IMR-90 (cell line): ENCODE results near the gene PLBD2. TPM values are rescaled to one million over a fixed set of nuclear protein-coding genes. Genes with fewer than 3 reads are reported as not detected.
A peak's percentile ranks its signal among the peaks of the same experiment; 100 is the strongest.

Experiments
- ATAC-seq: fragments of 200-7000 bp; cut with Tn5 transposase; 2 replicates; pipeline ENCODE4 v1.9.1; 2020; ENCODE audit warnings: low read depth, mild to moderate bottlenecking, moderate library complexity
- BruUV-seq: library from RNA; stranded (reverse); fragments of 400-500 nt; replicated peaks from 2 replicates; lab custom pipeline; 2021; lab: Mats Ljungman, UMichigan
- CTCF ChIA-PET: fragments of 300-600 bp; formaldehyde crosslinking; extraction: SDS; loops from one replicate; lab custom pipeline; 2021; ENCODE audit warnings: antibody characterized with exemption; lab: Yijun Ruan, JAX
- POLR2A ChIA-PET: fragments of 300-600 bp; sonication (Branson Sonifier 250); formaldehyde crosslinking; loops from one replicate; lab custom pipeline; 2022; ENCODE audit warnings: antibody characterized with exemption; ENCODE audit not compliant: unreplicated experiment; lab: Charles Lee
- DNase-seq: peaks from one replicate; pipeline ENCODE4 v3.0.0; 2013
- H2AFZ ChIP-seq: replicated peaks from 2 replicates; pipeline ENCODE3; 2013; ENCODE audit warnings: low read length, mild to moderate bottlenecking; ENCODE audit not compliant: poor library complexity
- H2AK5ac ChIP-seq: 2 replicates; pipeline ENCODE4 v1.6.1; 2013; ENCODE audit warnings: low read depth, low read length, inconsistent platforms
- H2AK9ac ChIP-seq: replicated peaks from 2 replicates; pipeline ENCODE3; 2013; ENCODE audit warnings: mild to moderate bottlenecking, low read depth, low read length, moderate library complexity; ENCODE audit not compliant: poor library complexity
- H2BK120ac ChIP-seq: 2 replicates; pipeline ENCODE4 v1.6.1; 2013; ENCODE audit warnings: low read depth, low read length, inconsistent platforms
- H2BK15ac ChIP-seq: 3 replicates; pipeline ENCODE4 v1.6.1; 2013; ENCODE audit warnings: low read depth, low read length, inconsistent platforms
- H2BK20ac ChIP-seq: 2 replicates; pipeline ENCODE4 v1.6.1; 2013; ENCODE audit warnings: low read depth, mild to moderate bottlenecking, inconsistent platforms, low read length, moderate library complexity
- H2BK5ac ChIP-seq: 2 replicates; pipeline ENCODE4 v1.6.1; 2013; ENCODE audit warnings: mild to moderate bottlenecking, low read depth, low read length, inconsistent platforms; ENCODE audit not compliant: poor library complexity, severe bottlenecking
- H3K14ac ChIP-seq: replicated peaks from 2 replicates; pipeline ENCODE4 v1.6.1; 2013; ENCODE audit warnings: low read depth, low read length, inconsistent platforms
- H3K18ac ChIP-seq: 2 replicates; pipeline ENCODE4 v1.6.1; 2013; ENCODE audit warnings: low read depth, low read length, control low read depth
- H3K23ac ChIP-seq: 2 replicates; pipeline ENCODE4 v1.6.1; 2013; ENCODE audit warnings: low read depth, low read length, inconsistent platforms
- H3K27ac ChIP-seq: 2 replicates; pipeline ENCODE4 v1.5.1; 2013; ENCODE audit warnings: mild to moderate bottlenecking, control low read depth, low read length; ENCODE audit not compliant: insufficient read depth
- H3K27me3 ChIP-seq: 2 replicates; pipeline ENCODE4 v1.6.1; 2013; ENCODE audit warnings: low read length; ENCODE audit not compliant: control insufficient read depth, insufficient read depth
- H3K36me3 ChIP-seq: 2 replicates; pipeline ENCODE4 v1.6.1; 2013; ENCODE audit warnings: low read length, mixed read lengths; ENCODE audit not compliant: control insufficient read depth, insufficient read depth
- H3K4ac ChIP-seq: 2 replicates; pipeline ENCODE4 v1.6.1; 2013; ENCODE audit warnings: low read depth, low read length, inconsistent platforms
- H3K4me1 ChIP-seq: 2 replicates; pipeline ENCODE4 v1.6.1; 2013; ENCODE audit warnings: low read length, mixed read lengths; ENCODE audit not compliant: control insufficient read depth, insufficient read depth
- H3K4me2 ChIP-seq: 2 replicates; pipeline ENCODE4 v1.6.1; 2013; ENCODE audit warnings: low read depth, mild to moderate bottlenecking, control low read depth, low read length, moderate library complexity
- H3K4me3 ChIP-seq: 2 replicates; pipeline ENCODE4 v1.5.1; 2013; ENCODE audit warnings: low read depth, mild to moderate bottlenecking, control low read depth, low read length, moderate library complexity; ENCODE audit not compliant: insufficient read depth
- H3K56ac ChIP-seq: 2 replicates; pipeline ENCODE4 v1.6.1; 2013; ENCODE audit warnings: low read length, inconsistent platforms; ENCODE audit not compliant: insufficient read depth; ENCODE audit errors: extremely low read depth
- H3K79me1 ChIP-seq, 2 experiments: 2 replicates each; pipeline ENCODE4 v1.6.1; 2013; ENCODE audit warnings: low read length in 2 of 2, inconsistent platforms in 1 of 2, low read depth in 1 of 2
- H3K9ac ChIP-seq: 2 replicates; pipeline ENCODE4 v1.6.1; 2013; ENCODE audit warnings: low read depth, low read length, control low read depth
- H3K9me1 ChIP-seq: 2 replicates; pipeline ENCODE4 v1.6.1; 2013; ENCODE audit warnings: low read length, inconsistent platforms; ENCODE audit not compliant: insufficient read depth
- H3K9me3 ChIP-seq: 2 replicates; pipeline ENCODE4 v1.6.1; 2013; ENCODE audit warnings: low read length; ENCODE audit not compliant: control insufficient read depth, insufficient read depth
- H4K20me1 ChIP-seq: 2 replicates; pipeline ENCODE4 v1.6.1; 2013; ENCODE audit warnings: low read length, inconsistent platforms; ENCODE audit not compliant: insufficient read depth
- H4K5ac ChIP-seq: 2 replicates; pipeline ENCODE4 v1.6.1; 2013; ENCODE audit warnings: mild to moderate bottlenecking, low read depth, low read length, control low read depth
- H4K8ac ChIP-seq, 2 experiments: 2 replicates each; pipeline ENCODE4 v1.6.1; 2013; ENCODE audit warnings: low read depth in 2 of 2, low read length in 2 of 2, control low read depth in 1 of 2, inconsistent platforms in 1 of 2
- H4K91ac ChIP-seq: 2 replicates; pipeline ENCODE4 v1.6.1; 2013; ENCODE audit warnings: low read depth, low read length, inconsistent platforms; ENCODE audit not compliant: insufficient read depth
- BHLHE40 ChIP-seq: fragments of 150-350 bp; IDR thresholded peaks from 2 replicates; pipeline ENCODE4 v1.6.1; 2016; ENCODE audit warnings: mild to moderate bottlenecking, low read depth, low read length
- CTCF ChIP-seq: conservative IDR thresholded peaks from 2 replicates; pipeline ENCODE4 v1.5.1; 2012; ENCODE audit warnings: mild to moderate bottlenecking, low read depth, low read length, improper control_type of control experiment
- FOS ChIP-seq: fragments of 150-350 bp; IDR thresholded peaks from 2 replicates; pipeline ENCODE4 v1.6.1; 2016; ENCODE audit warnings: low read depth, low read length
- MAFK ChIP-seq: IDR thresholded peaks from 2 replicates; pipeline ENCODE4 v1.6.1; 2012; ENCODE audit warnings: low read depth, low read length, improper control_type of control experiment
- MAZ ChIP-seq: IDR thresholded peaks from 2 replicates; pipeline ENCODE4 v1.6.1; 2012; ENCODE audit warnings: low read depth, mild to moderate bottlenecking, low read length, improper control_type of control experiment, moderate library complexity, borderline replicate concordance
- MXI1 ChIP-seq: IDR thresholded peaks from 2 replicates; pipeline ENCODE4 v1.6.1; 2012; ENCODE audit warnings: low read depth, mild to moderate bottlenecking, low read length, moderate library complexity, borderline replicate concordance
- NFE2L2 ChIP-seq: fragments of 150-350 bp; IDR thresholded peaks from 2 replicates; pipeline ENCODE4 v1.6.1; 2016; ENCODE audit warnings: low read depth, mild to moderate bottlenecking, low read length
- POLR2A ChIP-seq: IDR thresholded peaks from 2 replicates; pipeline ENCODE4 v1.6.1; 2012; ENCODE audit warnings: mild to moderate bottlenecking, low read depth, low read length
- RAD21 ChIP-seq: IDR thresholded peaks from 2 replicates; pipeline ENCODE4 v1.6.1; 2012; ENCODE audit warnings: low read length, improper control_type of control experiment
- RCOR1 ChIP-seq: IDR thresholded peaks from 2 replicates; pipeline ENCODE4 v1.6.1; 2012; ENCODE audit warnings: mild to moderate bottlenecking, low read length, improper control_type of control experiment; ENCODE audit not compliant: insufficient replicate concordance
- RFX5 ChIP-seq: IDR thresholded peaks from 2 replicates; pipeline ENCODE4 v1.8.0; 2012; ENCODE audit warnings: low read depth, mild to moderate bottlenecking, low read length, moderate library complexity
- SMC3 ChIP-seq: fragments of 150-350 bp; IDR thresholded peaks from 2 replicates; pipeline ENCODE4 v1.6.1; 2016; ENCODE audit warnings: low read depth, mild to moderate bottlenecking, antibody characterized with exemption, low read length, moderate library complexity
- USF2 ChIP-seq: fragments of 150-350 bp; IDR thresholded peaks from 2 replicates; pipeline ENCODE4 v1.6.1; 2017; ENCODE audit warnings: mild to moderate bottlenecking, antibody characterized with exemption, low read length, low read depth
- WGBS, 2 experiments: methylation state at CpG; one replicate each; pipeline versions ENCODE4 v1.1.5 to v1.1.7; 2013; ENCODE audit warnings: missing lambda C conversion rate in 2 of 2; ENCODE audit not compliant: insufficient read length in 1 of 2; ENCODE audit errors: extremely low coverage in 2 of 2; 5-methylcytosine and 5-hydroxymethylcytosine counted together
- dilution Hi-C: fragments of 300-500 bp; cut with HindIII; formaldehyde crosslinking; loops from one replicate; pipeline ENCODE4 v1.14.3; 2018; ENCODE audit warnings: low sequenced_read_pairs; ENCODE audit not compliant: unreplicated experiment
- in situ Hi-C: fragments of 300-500 bp; cut with MboI; formaldehyde crosslinking; loops from 3 replicates; pipeline ENCODE4 v1.14.3; 2019; ENCODE audit warnings: low sequenced_read_pairs, inconsistent platforms, mixed read lengths
- intact Hi-C: fragments of 100-400 bp; cut with micrococcal nuclease; formaldehyde crosslinking; loops from 2 replicates; pipeline ENCODE4 v1.10.0; 2022
- polyA plus RNA-seq, 3 experiments: library from polyadenylated mRNA; depleted of rRNA; stranded (reverse); fragments of >200 nt; gene quantifications; 2 replicates each; pipeline ENCODE4 v1.2.3, GENCODE V29; 2012; ENCODE audit warnings: low replicate concordance in 1 of 3
- total RNA-seq: library from RNA; depleted of rRNA; stranded (reverse); fragments of >200 nt; gene quantifications from 2 replicates; pipeline ENCODE4 v1.2.3, GENCODE V29; 2012

Gene PLBD2
- total and polyA plus RNA-seq, 2 of the 4 experiments (the other 2 are of a cell fraction): 7.3 to 44.5 TPM

GRCh38 chr12:113424915-113425823 is 66.8 kb downstream of the PLBD2 start:
- intact Hi-C loops: loop anchor here (1.0 kb wide), 2 partner anchors 113 to 228 kb away; no protein-coding TSS in a partner anchor
- dilution Hi-C loops: no loop called here
- Histone ChIP-seq H2BK20ac (no peak overlapping the region), H2BK15ac (no peak overlapping the region), H3K27me3 (no peaks in the 10 kb centered on the region), H2AFZ (no peak overlapping the region), H2AK5ac (no peak overlapping the region), H4K20me1 (no peaks in the 10 kb centered on the region), H3K9me3 (peaks cover 1% of the 10 kb centered on the region; the same call in 1 of the 2 replicates), H3K36me3 (no peaks in the 10 kb centered on the region), H3K4ac (no peak overlapping the region), H2BK120ac (no peak overlapping the region), H4K5ac (no peak overlapping the region), H3K9ac (no peak overlapping the region), H3K56ac (no peak overlapping the region), H3K4me3 (no peak overlapping the region), H3K14ac (no peak overlapping the region), H4K91ac (no peak overlapping the region), H3K9me1 (no peaks in the 10 kb centered on the region), H3K23ac (no peak overlapping the region), H4K8ac (no peak overlapping the region), H2BK5ac (no peak overlapping the region), H3K18ac (no peak overlapping the region), H3K4me1 (peaks cover 2% of the 10 kb centered on the region; the same call in 1 of the 2 replicates), H3K79me1 (peaks cover 0 to 8% of the 10 kb centered on the region in 2 experiments; a peak in 2 of 4 replicates), H2AK9ac (no peak overlapping the region), H3K27ac (no peak overlapping the region), H3K4me2 (no peak overlapping the region)
- peak; percentile 48 for DNase-seq
- ATAC-seq: peak; percentile 77
- no TSS peak for BruUV-seq
- in situ Hi-C loops: loop anchor here (5.0 kb wide), 1 partner anchor 228 kb away; no protein-coding TSS in a partner anchor
- WGBS, 2 experiments: 71% methylated on average over 6 of the region's 20 CpGs; no CpG with 5 or more reads in 1 of the 2 experiments
- CTCF ChIA-PET: interaction anchor here (0.6 to 1.3 kb wide), 15 partner anchors 12 to 1254 kb away, joined by 3 to 6 read pairs (median 3); partner anchors contain the start of gene SLC8B1
- POLR2A ChIA-PET: no interaction called here
- no peak for TF ChIP-seq RCOR1
- TF ChIP-seq MAFK: no peak
- TF ChIP-seq USF2: no peak
- no peak for TF ChIP-seq MXI1
- TF ChIP-seq RAD21: peak; percentile 72
- peak; percentile 60 for TF ChIP-seq SMC3
- TF ChIP-seq POLR2A: no peak
- TF ChIP-seq FOS: no peak
- no peak for TF ChIP-seq RFX5
- no peak for TF ChIP-seq BHLHE40
- TF ChIP-seq NFE2L2: no peak
- TF ChIP-seq CTCF: peak; percentile 84
- TF ChIP-seq MAZ: no peak
